Measurements from ENCODE around the gene CDC14B.

Gene CDC14B

GRCh38 chr9:96502539-96503373 is 116.9 kb downstream of the CDC14B start:
- DNase-seq (ENCODE audit: low read depth, low spot score), result no peak
- Histone ChIP-seq H3K27ac (no peak overlapping the region), H3K9ac (ENCODE audit: insufficient read length) (no peak overlapping the region), H3K9me3 (ENCODE audit: low read depth, low read length) (no peaks in the 10 kb centered on the region), H3K4me3 (no peak overlapping the region), H3K36me3 (ENCODE audit: insufficient read depth, low read length) (no peaks in the 10 kb centered on the region)
- TF ChIP-seq EZH2 (IDR thresholded peaks at IDR 0.05) (no peak), FOXP2 (optimal IDR thresholded peaks at IDR 0.05; ENCODE audit: control extremely low read depth, extremely low read length, insufficient read depth) (no peak), POLR2AphosphoS5 (IDR thresholded peaks at IDR 0.05; ENCODE audit: borderline replicate concordance, low read depth, low read length) (no peak)

- no peaks in the 10 kb centered on the region for H3K9me3 ChIP-seq (ENCODE audit: low read depth, low read length)
- no peak overlapping the region for H3K4me3 ChIP-seq
- H3K36me3 ChIP-seq (ENCODE audit: insufficient read depth, low read length), result no peaks in the 10 kb centered on the region
- TF ChIP-seq POLR2AphosphoS5 (IDR thresholded peaks at IDR 0.05; ENCODE audit: borderline replicate concordance, low read depth, low read length), result no peak
- TF ChIP-seq EZH2 (IDR thresholded peaks at IDR 0.05), result no peak
- no peak for TF ChIP-seq FOXP2 (optimal IDR thresholded peaks at IDR 0.05; ENCODE audit: control extremely low read depth, extremely low read length, insufficient read depth)
- no peak for DNase-seq (ENCODE audit: low read depth, low spot score)
- no peak overlapping the region for H3K27ac ChIP-seq
- H3K9ac ChIP-seq (ENCODE audit: insufficient read length), result no peak overlapping the region
These were observed 117.8 kb downstream of the CDC14B start for GRCh38 chr9:96501633-96502538.

GRCh38 chr9:96500696-96501632 is 118.7 kb downstream of the CDC14B start:
- no peak overlapping the region for H3K27ac ChIP-seq
- TF ChIP-seq POLR2AphosphoS5 (IDR thresholded peaks at IDR 0.05; ENCODE audit: borderline replicate concordance, low read depth, low read length), result no peak
- no peak for TF ChIP-seq FOXP2 (optimal IDR thresholded peaks at IDR 0.05; ENCODE audit: control extremely low read depth, extremely low read length, insufficient read depth)
- no peak for TF ChIP-seq EZH2 (IDR thresholded peaks at IDR 0.05)
- DNase-seq (ENCODE audit: low read depth, low spot score), result no peak
- no peak overlapping the region for H3K4me3 ChIP-seq
- no peak overlapping the region for H3K9ac ChIP-seq (ENCODE audit: insufficient read length)
- no peaks in the 10 kb centered on the region for H3K36me3 ChIP-seq (ENCODE audit: insufficient read depth, low read length)
- no peaks in the 10 kb centered on the region for H3K9me3 ChIP-seq (ENCODE audit: low read depth, low read length)

GRCh38 chr9:96499257-96499656 is 120.4 kb downstream of the CDC14B start:
- no peak overlapping the region for H3K9ac ChIP-seq (ENCODE audit: insufficient read length)
- no peaks in the 10 kb centered on the region for H3K9me3 ChIP-seq (ENCODE audit: low read depth, low read length)
- H3K27ac ChIP-seq, result no peak overlapping the region
- H3K4me3 ChIP-seq, result no peak overlapping the region
- no peaks in the 10 kb centered on the region for H3K36me3 ChIP-seq (ENCODE audit: insufficient read depth, low read length)
- DNase-seq (ENCODE audit: low read depth, low spot score), result no peak
- TF ChIP-seq EZH2 (IDR thresholded peaks at IDR 0.05) (no peak), FOXP2 (optimal IDR thresholded peaks at IDR 0.05; ENCODE audit: control extremely low read depth, extremely low read length, insufficient read depth) (no peak)

DNA sequence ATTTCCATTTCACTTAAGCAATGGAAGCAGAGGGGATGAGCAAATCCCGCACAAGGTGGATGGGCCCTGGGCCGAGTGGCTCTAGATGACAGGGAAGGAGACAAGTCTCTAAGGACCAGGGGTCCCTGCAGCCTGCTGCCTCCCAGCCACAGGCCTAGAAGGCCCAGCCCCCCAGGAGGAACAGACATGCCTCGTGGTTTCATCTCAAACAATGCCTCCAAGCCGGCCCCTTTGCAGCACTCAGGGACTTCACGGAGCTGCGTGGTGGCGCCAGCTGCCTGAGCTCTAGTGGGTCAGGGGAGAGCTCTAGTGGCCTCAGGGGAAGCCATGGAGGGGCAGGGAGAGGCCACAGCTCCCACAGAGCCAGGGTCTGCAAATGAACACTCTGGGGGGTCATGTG is 120.8 kb downstream of the CDC14B start:
- no peaks in the 10 kb centered on the region for H3K36me3 ChIP-seq (ENCODE audit: insufficient read depth, low read length)

DNA sequence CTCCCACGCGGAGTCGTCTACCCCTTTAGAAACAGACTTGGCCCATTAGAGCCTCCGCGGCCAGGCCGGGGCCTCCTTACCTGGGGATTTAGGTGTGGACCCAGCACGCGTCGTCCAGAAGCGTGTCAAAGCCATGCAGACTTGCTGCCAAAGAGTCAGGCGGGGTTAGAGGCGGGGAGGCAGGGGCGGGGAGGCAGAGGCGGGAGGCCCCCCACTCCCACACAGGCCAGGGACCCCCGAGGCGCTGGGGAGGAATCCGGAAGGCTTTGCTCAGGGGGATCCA is 122.6 kb downstream of the CDC14B start:
- H3K9me3 ChIP-seq (ENCODE audit: low read depth, low read length), result no peaks in the 10 kb centered on the region
- H3K4me3 ChIP-seq, result no peak overlapping the region
- no peak overlapping the region for H3K27ac ChIP-seq
- H3K36me3 ChIP-seq (ENCODE audit: insufficient read depth, low read length), result no peaks in the 10 kb centered on the region; the same call in 1 of the 2 replicates
- no peak overlapping the region for H3K9ac ChIP-seq (ENCODE audit: insufficient read length)
- DNase-seq (ENCODE audit: low read depth, low spot score), result no peak
- no peak for TF ChIP-seq EZH2 (IDR thresholded peaks at IDR 0.05)
- TF ChIP-seq FOXP2 (optimal IDR thresholded peaks at IDR 0.05; ENCODE audit: control extremely low read depth, extremely low read length, insufficient read depth), result no peak
- TF ChIP-seq POLR2AphosphoS5 (IDR thresholded peaks at IDR 0.05; ENCODE audit: borderline replicate concordance, low read depth, low read length), result no peak

More for the DNA sequence above, 120.8 kb downstream of the CDC14B start:
- no peak for TF ChIP-seq FOXP2 (optimal IDR thresholded peaks at IDR 0.05; ENCODE audit: control extremely low read depth, extremely low read length, insufficient read depth)
- no peak for TF ChIP-seq POLR2AphosphoS5 (IDR thresholded peaks at IDR 0.05; ENCODE audit: borderline replicate concordance, low read depth, low read length)
- no peak for TF ChIP-seq EZH2 (IDR thresholded peaks at IDR 0.05)
- H3K9me3 ChIP-seq (ENCODE audit: low read depth, low read length), result no peaks in the 10 kb centered on the region
- no peak overlapping the region for H3K27ac ChIP-seq
- DNase-seq (ENCODE audit: low read depth, low spot score), result no peak
- no peak overlapping the region for H3K4me3 ChIP-seq
- no peak overlapping the region for H3K9ac ChIP-seq (ENCODE audit: insufficient read length)

DNA sequence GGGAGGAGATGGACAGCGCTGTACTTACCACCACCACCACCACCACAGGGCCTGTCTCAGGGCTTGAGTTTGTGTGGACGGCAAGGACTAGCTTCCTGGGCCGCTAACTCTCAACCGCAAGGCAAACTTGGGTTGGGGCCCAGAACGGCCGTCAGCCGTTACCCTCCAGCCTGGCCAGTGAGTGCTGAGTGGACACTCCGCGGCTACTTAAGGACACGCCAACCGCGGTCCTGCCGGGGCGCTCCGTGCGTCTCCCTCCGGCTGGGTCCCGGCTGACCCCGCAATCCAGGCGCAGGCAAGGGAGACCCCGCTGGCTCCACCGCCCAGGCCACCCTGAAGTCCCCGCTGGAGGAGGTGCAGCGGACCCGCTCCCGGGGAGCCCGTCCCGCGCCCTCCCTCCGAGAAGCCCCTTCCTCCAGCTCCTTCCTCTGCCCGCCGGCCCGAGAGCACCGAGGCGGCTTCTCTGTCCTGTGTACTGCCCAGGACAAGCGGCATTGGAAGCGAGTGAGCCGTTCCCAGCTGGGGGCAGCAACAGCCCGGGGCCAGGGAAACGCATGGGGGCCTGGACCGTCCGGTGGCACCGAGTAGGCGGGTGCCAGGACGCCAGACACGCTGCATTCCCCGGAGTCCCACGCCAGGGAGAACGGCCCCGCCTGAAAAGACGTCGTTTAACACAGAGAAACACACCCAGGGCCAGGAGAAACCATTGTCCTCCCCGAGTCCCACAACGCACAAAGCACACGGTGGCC is 123.1 kb downstream of the CDC14B start:
- Histone ChIP-seq H3K9me3 (ENCODE audit: low read depth, low read length) (no peaks in the 10 kb centered on the region), H3K9ac (ENCODE audit: insufficient read length) (no peak overlapping the region), H3K36me3 (ENCODE audit: insufficient read depth, low read length) (peaks cover 5% of the 10 kb centered on the region; the same call in 1 of the 2 replicates), H3K27ac (no peak overlapping the region), H3K4me3 (no peak overlapping the region)
- TF ChIP-seq POLR2AphosphoS5 (IDR thresholded peaks at IDR 0.05; ENCODE audit: borderline replicate concordance, low read depth, low read length), result no peak
- no peak for TF ChIP-seq EZH2 (IDR thresholded peaks at IDR 0.05)
- no peak for TF ChIP-seq FOXP2 (optimal IDR thresholded peaks at IDR 0.05; ENCODE audit: control extremely low read depth, extremely low read length, insufficient read depth)
- no peak for DNase-seq (ENCODE audit: low read depth, low spot score)

Measured in SK-N-MC (cell line).